ENCODE data around the gene KIAA1191.
A peak's percentile ranks its signal among the peaks of the same experiment; 100 is the strongest.

The KIAA1191 gene

GRCh38 chr5:176388444-176389134, 27.0 kb upstream of the KIAA1191 start, which contains the start of the genes HIGD2A and NOP16:
TSS of gene HIGD2A (plus strand) at chr5:176388751. CDS start at chr5:176388820, 69 bp downstream.
TSS of gene NOP16 (minus strand) at chr5:176388598. CDS start at chr5:176388539, 59 bp downstream.
- peak; percentile 94 to 98 (median 98) for DNase-seq

DNA sequence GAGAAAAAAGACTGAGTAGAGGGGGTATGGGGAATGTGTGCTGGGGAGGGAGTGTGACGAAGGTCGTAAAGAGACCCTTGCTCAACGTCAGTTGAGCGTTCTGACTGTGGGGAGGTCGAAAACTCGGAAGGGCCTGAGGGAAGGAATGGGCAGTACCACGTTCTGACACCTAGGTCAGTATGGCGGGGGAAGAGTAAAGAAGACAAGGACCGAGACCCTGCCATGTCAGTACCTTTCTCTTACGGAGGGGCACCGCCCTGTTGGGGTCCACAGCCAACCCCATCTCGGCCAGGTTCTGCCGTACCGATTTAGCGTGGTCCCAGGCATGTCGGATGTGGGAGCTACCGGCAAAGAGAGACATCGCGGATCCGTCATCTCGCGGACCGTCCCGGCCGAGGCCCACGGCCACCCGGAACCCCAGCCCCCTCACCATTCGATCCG, 26.5 kb upstream of the KIAA1191 start:
- peak in 1 of 3 experiments; percentile 35 for DNase-seq

DNA sequence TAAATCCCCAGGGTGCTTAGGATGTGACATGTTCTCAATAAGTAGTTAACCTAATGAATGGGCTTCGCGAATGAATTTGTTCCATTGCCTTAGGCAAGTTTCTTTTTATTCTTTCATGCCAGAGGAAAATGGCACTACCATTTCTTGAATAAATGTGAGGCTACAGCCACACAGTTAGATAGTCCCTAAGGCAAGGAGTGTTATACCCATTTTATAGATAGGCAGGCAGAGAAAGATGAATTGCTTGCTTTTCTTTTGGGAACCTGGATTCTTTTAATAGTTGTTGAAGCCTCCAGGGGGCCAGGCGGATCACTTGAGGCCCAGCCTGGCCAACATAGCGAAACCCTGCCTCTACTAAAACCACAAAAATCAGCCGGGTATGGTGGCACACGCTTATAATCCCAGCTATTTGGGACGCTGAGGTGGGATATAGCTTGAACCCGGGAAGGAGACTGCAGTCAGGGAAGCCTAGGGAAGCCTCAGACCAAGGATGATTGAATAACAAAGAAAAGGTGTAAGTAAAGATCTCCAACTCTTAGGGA, 25.9 kb upstream of the KIAA1191 start:
- no peak for DNase-seq

DNA sequence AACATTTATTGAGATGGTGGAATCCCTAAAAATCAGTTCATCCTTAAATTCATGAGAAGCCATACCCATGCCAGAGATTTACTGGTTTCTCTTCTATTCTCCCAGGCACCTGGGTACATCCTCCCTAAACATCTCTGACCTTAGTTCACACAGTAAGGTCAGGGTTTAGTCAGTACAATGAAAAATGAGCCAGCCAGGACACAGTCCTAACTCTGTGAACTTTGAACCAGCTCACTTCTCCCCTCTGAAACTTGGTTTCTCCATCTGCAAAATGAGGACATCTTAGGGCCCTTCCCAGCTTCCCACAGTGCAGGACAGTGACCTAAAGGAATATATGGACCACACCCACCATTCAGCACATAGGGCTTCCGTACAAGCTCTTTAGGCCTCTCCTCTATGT, 24.9 kb upstream of the KIAA1191 start:
- no peak for DNase-seq

DNA sequence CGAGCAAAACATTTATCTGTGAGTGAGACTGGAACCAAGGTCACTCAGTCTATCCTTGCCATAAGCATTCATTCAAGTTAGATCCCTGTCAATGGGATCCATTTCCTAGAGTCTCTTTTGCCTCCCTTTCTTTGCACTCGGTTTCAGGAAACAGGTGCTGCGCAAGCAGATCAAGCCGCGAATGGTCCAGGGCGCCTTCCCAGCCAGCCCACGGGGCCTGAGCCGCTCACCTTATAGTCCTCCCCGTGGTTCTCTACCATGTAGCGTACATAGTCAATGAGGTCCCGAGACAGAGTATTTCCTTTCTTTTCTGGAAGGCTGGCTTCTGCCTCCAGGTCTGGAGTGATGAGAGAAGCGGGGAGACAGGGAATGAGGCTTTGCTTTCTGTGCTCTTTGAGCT, 23.4 kb upstream of the KIAA1191 start:
- DNase-seq, result no peak

GRCh38 chr5:176384366-176384930, 22.9 kb upstream of the KIAA1191 start:
- DNase-seq, result no peak

DNA sequence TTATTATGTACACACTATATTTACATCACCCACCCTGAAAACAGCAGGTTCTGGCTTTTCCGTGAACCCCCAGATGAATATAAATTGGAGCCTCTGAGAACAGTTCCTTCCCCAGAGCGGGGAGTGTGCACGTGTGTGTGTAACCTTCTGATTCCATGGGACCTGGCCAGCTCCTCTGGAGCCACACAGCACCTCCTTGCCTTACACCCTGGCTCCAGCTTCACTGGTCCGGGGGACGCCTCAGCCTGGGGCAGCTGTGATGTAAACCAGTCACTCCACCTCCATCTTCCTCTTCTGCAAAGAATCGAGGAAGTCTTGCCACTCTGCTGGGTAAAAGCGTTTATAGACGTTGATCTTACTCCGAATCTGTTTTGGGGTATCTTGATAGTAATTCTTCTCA, 22.4 kb upstream of the KIAA1191 start:
- DNase-seq, result no peak

DNA sequence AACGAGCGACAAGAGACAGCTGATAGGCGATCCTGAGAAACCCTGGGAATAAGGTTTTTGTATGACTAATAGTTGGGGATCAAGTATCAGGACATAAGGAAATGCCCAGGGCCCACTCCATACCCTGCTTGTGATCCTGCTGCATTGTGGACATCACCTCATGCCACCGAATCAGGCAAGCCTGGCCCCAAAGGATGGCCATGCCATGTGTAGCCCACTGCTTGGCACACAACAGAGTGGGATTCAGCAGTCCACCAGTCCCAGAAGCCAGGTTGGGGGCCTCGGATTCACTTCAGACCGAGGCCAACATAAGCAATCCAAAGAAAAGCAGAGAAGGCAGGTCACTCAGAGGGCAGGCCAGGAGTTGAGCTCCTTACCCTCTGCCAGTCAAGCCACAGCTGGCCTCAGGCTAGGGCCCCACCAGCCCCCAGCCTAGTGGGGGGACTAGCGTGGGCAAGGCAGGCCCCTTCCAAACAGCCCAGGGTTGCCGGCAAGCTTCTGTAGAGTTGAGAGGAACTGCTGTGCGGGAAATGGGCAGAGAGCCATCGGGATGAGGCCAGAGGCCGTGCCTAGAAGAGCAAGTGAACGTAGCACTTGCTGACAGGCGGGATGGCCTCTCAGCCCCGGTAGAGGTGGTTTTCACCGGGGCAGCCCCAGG, 21.8 kb upstream of the KIAA1191 start:
- DNase-seq, result no peak

DNA sequence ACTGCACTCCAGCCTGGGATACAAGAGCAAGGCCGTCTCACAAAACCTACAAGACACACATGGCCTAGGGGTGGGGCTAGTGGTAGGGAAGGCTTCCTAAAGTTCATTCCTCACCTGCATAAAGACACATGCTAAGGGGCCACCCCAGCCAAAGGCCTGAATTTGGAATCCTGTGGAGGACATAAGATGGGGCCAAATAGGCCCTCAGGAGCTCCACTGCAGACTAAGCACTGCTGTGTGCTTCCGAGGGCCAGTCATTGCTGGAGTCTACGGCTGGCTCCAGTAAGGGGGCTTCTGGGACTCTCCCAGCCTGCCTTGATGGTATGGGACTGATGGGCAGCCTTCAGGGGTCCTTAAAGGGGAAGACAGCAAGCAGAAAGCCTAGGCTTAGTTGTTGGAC, 21.2 kb upstream of the KIAA1191 start:
- no peak for DNase-seq

- no peak for DNase-seq
These were observed 20.4 kb upstream of the KIAA1191 start for GRCh38 chr5:176381979-176382378.

- no peak for DNase-seq
These were observed 19.9 kb upstream of the KIAA1191 start for GRCh38 chr5:176381423-176381822.

- no peak for DNase-seq
These were observed 18.3 kb upstream of the KIAA1191 start for GRCh38 chr5:176379881-176380280.

DNA sequence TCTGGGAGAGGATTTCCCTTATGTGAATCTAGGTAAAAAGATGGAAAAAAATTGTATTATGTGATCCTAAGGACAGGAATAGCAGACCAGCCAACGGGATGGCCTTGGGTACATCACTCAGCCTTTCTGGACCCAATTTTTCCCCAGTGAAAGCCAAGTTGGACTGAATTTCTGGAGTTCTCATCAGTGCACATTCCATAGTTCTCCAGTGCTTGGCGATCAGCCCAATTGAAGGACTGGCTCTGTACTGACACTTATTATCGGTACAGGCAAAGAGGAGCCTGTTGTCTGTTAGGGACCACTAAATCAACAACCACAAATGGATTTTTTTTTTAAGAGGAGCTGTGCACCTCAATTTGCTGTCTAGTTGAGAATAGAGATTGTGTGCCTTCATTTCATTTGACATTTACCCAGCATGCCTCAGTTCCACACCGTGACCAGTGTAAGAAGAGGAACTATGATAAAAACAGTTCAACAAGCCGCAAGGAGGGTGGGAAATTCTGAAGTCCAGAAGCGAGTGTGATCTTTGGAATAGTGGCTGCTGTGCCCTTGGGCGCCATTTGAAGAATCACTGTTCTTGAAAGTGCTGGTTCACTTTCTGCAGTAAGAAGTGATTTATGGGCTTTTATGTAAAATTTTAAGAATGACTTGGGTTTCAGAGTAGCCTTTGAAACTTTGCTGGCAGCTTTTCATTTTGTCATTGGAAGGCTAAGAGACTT, 11.7 kb upstream of the KIAA1191 start:
- DNase-seq, result no peak

DNA sequence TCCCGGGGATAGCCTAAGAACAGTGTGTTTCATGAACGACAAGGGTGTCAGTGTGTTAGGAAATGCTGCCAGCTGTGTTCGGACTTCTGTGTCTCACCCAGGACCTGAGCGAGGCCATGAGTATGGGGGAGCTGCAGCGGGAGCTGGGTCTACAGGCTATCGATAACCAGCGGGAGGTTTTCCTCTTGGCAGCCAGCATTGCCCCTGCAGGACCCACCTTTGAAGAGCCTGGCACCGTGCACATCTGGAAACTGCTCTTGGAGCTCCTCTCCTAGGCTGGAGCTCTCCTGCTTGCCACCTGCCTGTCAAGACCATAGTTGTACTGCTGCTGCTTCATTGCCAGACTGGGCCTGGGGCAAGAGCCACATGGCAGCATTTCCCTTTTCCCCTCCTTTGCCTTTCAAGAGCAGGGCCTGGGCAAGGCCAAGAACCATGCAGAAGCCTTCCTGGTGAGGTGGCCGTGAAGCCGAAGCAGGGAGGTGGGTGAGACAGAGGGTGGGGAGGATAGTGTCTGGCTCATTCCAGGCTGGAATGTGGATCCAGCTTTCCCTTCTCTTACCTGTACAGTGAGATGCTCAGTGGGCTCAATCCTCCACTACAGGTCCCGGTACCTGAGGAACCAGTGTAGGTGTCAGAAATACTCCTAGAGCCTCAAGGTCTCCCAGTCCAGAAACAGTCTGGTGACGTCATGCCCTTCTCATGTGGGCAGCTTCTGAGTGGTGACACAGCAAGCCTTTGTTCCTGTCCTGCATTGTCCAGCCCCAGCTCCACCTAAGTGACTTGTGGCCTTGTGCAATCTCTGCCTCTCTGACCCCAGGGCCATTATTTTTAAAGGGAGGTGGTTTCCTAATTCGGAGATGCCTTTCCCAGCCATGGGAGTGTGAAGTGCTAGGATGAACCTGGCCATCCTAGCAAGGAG, 10.3 kb upstream of the KIAA1191 start:
- no peak for DNase-seq

- DNase-seq, result no peak
These were observed 8.6 kb upstream of the KIAA1191 start for GRCh38 chr5:176369934-176370711.

DNA sequence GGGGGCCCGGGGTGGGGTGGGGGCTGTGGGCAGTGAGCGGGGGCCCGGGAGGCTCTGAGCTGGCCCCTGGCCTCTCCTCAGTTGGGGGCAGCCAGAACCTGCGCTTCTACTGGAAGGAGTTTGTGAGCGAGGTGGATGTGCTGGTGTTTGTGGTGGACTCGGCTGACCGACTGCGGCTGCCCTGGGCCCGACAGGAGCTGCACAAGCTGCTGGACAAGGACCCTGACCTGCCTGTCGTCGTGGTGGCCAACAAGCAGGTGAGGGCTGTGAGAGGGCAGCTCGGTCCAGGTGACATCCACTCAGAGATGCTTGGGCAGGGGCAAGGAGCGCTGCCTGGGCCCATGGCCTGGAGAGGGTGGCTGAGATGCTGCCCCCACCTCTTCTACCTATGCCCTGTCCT, 7.2 kb upstream of the KIAA1191 start:
- DNase-seq, result no peak

DNA sequence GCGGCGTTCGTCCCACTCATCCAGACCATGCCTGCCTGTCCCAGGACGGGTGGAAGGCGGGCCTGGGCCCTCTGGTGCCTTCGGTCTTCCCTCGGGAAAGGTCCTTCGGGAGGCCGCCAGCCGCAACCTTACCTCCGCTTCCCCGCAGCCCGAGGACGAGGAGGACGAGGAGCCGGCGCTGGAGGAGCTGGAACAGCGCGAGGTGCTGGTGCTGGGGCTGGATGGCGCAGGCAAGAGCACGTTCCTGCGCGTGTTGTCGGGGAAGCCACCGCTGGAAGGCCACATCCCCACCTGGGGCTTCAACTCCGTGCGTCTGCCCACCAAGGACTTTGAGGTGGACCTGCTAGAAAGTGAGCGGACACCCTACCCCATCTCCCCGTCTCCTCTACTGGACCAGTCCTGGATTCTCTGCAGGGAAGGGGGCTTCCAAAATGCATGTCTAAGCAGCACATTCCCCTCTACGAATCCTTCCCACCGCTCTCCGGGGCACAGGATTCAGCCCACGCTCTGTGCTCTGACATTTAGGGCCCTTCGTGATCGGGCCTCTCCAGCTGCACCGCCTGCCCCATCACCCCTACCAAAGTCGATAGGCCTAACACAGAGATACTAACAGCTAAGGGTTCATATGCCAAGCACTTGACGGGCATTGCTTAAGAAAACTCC, 4.8 kb upstream of the KIAA1191 start:
- no peak for DNase-seq

GRCh38 chr5:176365351-176366231, 4.0 kb upstream of the KIAA1191 start, which contains the start of gene ARL10:
TSS of gene ARL10 (plus strand) at chr5:176365487. CDS start at chr5:176365564, 77 bp downstream.
- DNase-seq, result no peak

GRCh38 chr5:176364765-176365350, 3.3 kb upstream of the KIAA1191 start:
- DNase-seq, result peak in 2 of 3 experiments; percentile 6 to 18
